ENCODE results near the gene ETV1.

The ETV1 gene

GRCh38 chr7:13988731-13989125 is 738 bp downstream of the ETV1 start:
- TF ChIP-seq, protein P1, sequence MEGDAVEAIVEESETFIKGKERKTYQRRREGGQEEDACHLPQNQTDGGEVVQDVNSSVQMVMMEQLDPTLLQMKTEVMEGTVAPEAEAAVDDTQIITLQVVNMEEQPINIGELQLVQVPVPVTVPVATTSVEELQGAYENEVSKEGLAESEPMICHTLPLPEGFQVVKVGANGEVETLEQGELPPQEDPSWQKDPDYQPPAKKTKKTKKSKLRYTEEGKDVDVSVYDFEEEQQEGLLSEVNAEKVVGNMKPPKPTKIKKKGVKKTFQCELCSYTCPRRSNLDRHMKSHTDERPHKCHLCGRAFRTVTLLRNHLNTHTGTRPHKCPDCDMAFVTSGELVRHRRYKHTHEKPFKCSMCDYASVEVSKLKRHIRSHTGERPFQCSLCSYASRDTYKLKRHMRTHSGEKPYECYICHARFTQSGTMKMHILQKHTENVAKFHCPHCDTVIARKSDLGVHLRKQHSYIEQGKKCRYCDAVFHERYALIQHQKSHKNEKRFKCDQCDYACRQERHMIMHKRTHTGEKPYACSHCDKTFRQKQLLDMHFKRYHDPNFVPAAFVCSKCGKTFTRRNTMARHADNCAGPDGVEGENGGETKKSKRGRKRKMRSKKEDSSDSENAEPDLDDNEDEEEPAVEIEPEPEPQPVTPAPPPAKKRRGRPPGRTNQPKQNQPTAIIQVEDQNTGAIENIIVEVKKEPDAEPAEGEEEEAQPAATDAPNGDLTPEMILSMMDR (IDR thresholded peaks at IDR 0.05; ENCODE audit: low read depth, low read length, missing control alignments) = no peak
- no peak overlapping the region for H3K4me3 ChIP-seq (ENCODE audit: low read depth, low read length)
- DNase-seq (ENCODE audit: low read depth) = no peak

GRCh38 chr7:13988065-13988464 is 1.4 kb downstream of the ETV1 start:
- TF ChIP-seq, protein P1 (IDR thresholded peaks at IDR 0.05; ENCODE audit: low read depth, low read length, missing control alignments) = no peak
- no peak for DNase-seq (ENCODE audit: low read depth)
- no peak overlapping the region for H3K4me3 ChIP-seq (ENCODE audit: low read depth, low read length)

- TF ChIP-seq, protein P1 (IDR thresholded peaks at IDR 0.05; ENCODE audit: low read depth, low read length, missing control alignments) = no peak
- H3K4me3 ChIP-seq (ENCODE audit: low read depth, low read length) = no peak overlapping the region
- no peak for DNase-seq (ENCODE audit: low read depth)
Measured at GRCh38 chr7:13987395-13987794, 2.1 kb downstream of the ETV1 start.

DNA sequence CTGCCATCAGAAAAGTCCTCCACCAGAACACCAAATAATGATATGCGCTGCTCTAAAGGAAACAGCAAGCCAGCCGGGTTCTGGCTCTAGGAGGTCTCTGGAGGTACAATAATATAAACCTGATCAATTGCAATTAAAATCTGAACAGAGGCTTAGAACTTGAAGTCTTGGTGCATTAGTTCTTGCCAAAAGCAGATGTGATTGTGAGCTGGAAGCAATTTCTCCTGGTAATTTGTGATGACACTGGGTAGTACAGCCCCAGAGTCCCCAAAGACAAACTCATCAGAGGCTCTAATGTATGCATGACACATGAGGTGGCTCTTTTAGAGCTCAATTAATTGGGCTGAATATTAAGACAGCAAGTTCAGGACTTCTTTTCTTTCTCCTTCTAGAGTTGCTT is 3.3 kb downstream of the ETV1 start:
- no peak for DNase-seq (ENCODE audit: low read depth)
- no peak overlapping the region for H3K4me3 ChIP-seq (ENCODE audit: low read depth, low read length)
- TF ChIP-seq, protein P1 (IDR thresholded peaks at IDR 0.05; ENCODE audit: low read depth, low read length, missing control alignments) = no peak

DNA sequence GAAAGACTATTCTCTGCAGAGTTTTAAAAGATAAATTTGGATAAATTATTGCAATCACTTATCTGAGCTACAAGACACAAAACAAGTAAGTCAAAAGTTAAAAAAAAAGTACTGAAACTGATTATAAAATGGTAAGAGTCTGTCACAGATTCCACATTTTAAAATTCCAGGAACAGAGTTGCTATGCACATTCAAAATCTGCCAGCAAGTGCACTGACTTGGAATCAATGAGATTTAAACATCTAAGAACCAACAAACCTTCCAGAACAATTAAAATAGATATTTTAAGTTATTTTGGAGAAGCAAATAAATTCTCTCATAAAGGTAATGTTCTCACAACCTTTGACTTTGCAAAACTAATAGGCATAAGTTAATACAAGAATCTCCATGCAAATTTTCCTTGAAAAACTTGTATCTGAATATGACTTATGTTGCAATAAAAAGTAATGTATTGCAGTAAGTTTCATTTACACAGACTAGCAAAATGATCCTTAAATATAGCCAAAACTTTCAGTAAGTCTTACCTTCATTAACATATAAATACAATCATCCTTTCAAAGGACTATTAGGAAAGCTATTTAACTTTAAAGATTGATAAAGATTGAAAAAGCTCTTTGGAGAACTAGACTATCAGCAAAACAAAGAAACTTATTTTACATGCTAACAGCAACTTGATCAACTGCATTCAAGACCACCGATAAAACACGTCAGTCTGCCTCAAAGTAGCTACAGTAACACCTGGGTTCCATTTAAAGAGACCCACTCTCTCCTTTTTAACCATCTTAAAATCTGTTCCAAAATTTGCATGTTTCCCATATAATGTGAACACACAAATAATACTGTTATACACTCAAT is 4.4 kb downstream of the ETV1 start:
- no peak for DNase-seq (ENCODE audit: low read depth)
- H3K4me3 ChIP-seq (ENCODE audit: low read depth, low read length) = no peak overlapping the region
- TF ChIP-seq, protein P1 (IDR thresholded peaks at IDR 0.05; ENCODE audit: low read depth, low read length, missing control alignments) = no peak

DNA sequence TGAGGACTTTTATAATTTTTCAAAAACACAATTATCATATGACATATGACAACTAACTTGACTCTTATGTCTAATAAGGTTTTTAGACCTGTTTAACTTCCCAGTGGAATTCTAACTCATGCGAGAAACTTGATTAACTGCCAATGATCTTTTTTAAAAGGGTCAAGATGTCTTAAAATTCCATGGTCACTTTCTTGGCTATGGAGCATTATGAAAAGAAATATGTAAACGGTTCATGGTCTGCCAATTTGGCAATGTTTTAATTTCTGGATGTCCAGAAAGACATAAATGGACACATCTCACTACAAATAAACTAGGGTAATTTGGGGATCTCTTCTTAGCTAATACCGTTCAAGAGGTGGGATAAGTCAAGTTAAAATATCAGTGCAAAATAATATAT is 5.4 kb downstream of the ETV1 start:
- DNase-seq (ENCODE audit: low read depth) = no peak
- H3K4me3 ChIP-seq (ENCODE audit: low read depth, low read length) = no peak overlapping the region

More for the DNA sequence above, 5.4 kb downstream of the ETV1 start:
- TF ChIP-seq, protein P1 (IDR thresholded peaks at IDR 0.05; ENCODE audit: low read depth, low read length, missing control alignments) = no peak
